Stimulated activated CD8-positive, alpha-beta memory T cell treated with anti-CD3 and anti-CD28 coated beads, Interleukin-4, amount 100 ng/mL, for 48 hours (primary cell): ENCODE results near the gene CENPS.
"Not testable (repeated sequence)": the region's sequence is repeated elsewhere in the genome, so short reads cannot be mapped to it uniquely, and the experiment has no call there.

Source experiments
- DNase-seq: peaks from one replicate; pipeline ENCODE4 v3.0.0-alpha.2; 2020

The CENPS gene

DNA sequence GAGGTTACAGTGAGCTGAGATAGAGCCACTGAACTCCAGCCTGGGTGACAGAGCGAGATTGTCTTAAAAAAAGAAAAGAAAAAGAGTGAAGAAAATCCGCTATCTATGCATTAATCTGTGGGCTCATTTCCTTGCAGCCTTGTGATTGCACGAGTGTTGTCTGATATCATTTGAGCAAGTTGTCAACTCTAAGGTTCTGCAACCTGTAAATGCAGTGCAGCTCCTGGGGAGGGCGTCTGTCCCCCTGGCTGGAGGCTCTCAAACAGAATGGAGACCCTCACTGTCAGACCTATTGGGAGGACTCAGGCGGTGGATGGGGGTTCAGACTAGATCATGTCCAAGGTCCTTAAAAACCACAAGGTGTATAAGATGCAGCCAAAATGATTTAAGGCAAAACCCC lies 25.8 kb downstream of the CENPS start:
- DNase-seq = no peak

DNA sequence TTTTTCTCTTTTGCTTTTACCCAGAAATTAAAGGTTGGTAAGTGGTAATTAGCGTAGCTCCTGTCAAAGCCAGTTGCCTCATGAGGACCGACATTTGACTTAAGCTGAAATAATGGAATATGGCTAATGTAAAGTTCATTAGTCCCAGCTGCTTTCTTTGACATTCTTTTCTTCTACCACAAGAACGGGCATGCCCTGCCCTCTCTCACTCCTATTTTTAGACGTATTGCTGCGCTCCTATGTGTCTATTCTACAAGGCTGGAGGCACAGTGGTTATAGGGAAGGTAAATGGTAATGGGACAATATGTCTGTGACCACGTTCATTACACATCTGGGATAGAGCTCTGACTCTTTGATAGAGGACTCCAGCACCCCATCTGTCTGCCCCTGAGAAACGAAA lies 26.4 kb downstream of the CENPS start:
- DNase-seq = no peak

DNA sequence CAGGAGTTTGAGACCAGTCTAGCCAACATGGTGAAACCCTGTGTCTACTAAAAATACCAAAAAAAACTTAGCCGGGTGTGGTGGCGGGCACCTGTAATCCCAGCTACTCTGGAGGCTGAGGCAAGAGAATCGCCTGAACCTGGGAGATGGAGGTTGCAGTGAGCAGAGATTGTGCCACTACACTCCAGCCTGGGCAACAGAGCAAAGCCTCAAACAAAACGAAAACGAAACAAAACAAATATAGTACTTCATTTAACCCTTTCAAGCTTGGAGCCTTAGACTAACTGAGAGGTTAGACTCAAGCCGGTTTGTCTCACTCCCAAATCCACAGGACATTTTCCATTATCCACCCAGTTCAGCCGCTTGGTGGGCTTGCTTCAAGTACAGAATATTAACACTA lies 27.2 kb downstream of the CENPS start:
- not testable (repeated sequence) for DNase-seq

DNA sequence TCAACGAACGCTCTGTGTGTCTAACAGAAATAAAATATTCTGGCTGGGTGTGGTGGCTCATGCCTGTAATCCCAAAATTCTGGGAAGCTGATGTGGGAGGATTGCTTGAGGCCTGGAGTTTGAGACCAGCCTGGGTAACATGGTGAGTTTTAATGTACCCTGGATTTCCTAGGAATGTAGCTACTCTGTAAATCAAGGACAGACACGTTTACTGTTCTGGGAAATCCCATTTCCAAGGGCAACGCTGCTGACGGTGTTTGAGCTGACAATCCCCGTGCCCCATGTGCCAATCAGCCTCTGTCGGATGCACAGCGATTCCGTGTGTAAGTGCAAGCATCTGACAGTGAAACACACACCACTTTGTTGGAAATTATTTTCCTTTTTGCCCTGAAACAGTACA lies 27.6 kb downstream of the CENPS start:
- DNase-seq = no peak

DNA sequence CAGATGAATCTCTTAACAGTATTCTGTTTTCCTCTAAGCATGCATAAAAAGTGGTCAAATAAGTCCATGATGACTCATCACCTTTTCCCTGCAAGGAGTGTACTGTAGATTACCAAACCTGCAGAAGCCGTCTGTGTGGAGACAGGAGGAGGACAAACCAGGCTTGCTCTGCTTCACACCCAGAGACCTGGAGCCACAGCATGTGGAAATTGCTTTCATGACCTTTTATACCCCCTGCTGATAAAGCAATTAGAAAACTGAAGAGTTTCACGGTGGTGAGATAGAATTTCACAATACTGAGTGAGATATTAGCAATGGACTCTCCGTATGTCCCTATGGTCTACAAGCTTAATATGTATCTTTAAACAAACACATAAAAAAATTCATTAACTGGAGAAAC lies 29.0 kb downstream of the CENPS start:
- no peak for DNase-seq

DNA sequence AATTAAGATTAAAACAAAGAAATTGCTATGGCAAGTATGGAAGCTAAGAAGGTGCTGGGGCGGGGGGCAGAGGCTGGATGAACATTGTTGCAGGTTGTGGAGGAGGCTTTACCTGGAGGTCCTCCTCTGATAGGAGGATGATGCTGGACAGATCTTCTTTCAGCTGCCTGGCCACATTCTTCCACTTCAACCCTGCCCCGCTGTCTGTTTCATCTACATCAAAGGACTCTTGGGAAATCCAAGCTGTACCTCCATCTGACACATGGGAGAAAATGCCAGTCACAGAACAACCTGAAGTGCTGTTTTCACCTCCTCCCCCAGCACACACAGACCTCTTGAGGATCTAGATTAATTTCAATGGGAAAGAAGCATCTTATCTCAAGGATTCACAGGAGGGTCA lies 36.8 kb downstream of the CENPS start:
- no peak for DNase-seq

DNA sequence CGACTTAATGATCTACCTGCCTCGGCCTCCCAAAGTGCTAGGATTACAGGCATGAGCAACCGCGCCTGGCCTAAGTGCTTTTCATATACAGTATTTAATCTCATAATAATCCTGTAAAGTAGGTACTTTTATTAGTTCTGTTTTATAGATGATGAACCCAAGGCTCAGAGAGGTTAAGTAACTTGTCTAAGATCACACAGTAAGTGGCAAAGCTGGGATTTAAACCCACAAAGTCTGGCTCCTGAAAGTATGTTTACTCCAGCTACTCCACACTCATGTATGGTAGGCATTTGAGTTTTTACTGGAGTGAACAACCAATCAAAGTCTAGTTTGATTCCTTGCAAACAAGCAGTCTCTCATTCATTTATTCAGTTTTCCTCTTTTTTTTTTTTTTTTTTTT lies 39.8 kb downstream of the CENPS start:
- DNase-seq = no peak

DNA sequence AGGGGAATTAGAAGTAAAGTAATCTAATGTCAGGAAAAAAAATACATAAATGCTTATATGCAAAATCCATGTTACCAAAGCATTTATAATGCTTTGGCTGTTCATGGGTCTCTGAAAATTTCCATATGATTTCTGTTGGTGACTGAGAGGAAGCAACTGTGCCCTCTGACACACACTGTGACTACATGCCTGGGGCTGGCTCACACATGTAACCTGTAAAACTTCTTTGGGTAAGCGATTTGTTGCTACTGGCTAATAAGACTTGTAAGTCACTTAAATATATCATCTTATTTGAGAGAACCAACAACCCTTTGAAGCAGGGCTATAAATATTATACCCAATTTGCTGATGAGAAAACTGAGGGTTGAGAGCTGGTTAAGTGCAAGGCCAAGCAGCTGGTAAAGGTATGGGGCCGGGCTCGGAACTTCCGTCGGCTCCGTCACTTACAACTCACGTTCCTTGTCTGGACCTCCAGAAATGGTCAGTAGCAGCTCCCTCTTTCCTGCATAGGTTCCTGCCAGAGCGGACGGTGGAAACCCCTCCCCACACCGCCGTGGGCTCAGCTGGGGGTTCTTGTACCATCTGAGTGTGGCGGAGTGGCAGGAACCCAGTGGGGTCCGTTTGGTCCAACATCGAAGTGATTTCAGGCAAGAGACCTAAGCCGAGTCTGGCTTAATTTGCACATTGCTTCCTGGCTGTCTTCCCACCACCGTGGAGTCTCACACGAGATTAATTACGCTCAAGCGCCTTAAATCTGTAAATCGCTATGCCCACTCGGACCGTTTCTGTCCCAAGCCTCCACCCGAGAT lies 41.4 kb downstream of the CENPS start:
- DNase-seq = peak; percentile 29

DNA sequence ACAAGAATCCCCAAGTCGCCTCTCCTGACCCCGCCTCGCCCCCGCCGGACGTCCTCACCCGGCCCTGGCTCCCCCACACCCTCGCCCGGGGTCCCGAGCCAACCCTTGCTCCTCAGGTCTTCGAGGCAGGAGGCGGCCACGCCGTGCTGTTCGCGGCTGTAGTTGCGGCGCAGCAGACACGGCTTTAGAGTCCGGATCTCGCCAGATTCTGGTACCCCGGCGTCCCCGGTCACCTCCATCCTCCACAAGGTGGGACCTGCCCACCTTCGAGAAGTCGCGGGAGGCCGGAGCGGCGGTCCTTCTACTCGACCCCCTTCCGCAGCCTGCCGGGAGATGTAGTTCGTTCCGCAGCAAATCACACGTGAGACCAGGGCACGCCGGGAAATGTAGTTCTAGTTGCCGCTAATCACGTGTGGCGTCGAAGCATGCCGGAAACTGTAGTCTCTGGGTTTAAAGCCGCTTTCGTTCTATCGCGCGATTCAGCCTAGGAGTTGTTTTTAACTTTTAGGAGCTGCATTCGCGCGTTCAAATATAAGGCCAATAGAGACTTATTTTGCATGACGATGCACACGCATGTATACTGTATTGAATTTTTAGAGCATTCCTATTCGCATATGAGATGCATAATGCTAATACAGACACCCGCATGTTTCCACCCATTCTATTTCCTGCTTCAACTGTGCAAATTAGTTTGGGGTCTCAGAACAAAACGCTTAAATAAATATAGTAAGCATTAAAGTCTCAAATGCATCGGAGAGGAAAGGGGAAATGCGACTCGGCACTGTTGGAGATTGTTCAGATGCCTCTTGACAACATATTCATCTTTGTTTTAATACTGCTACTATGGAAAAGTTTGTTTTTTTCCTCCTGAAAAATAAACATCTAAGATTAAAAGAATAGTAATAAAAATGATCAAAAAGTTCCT lies 42.2 kb downstream of the CENPS start, which contains the start of gene DFFA:
DFFA (minus strand) TSS at position 310 of the 925 bp plus-strand sequence; CDS start at position 239, 71 bp downstream.
- DNase-seq = peak; percentile 95

DNA sequence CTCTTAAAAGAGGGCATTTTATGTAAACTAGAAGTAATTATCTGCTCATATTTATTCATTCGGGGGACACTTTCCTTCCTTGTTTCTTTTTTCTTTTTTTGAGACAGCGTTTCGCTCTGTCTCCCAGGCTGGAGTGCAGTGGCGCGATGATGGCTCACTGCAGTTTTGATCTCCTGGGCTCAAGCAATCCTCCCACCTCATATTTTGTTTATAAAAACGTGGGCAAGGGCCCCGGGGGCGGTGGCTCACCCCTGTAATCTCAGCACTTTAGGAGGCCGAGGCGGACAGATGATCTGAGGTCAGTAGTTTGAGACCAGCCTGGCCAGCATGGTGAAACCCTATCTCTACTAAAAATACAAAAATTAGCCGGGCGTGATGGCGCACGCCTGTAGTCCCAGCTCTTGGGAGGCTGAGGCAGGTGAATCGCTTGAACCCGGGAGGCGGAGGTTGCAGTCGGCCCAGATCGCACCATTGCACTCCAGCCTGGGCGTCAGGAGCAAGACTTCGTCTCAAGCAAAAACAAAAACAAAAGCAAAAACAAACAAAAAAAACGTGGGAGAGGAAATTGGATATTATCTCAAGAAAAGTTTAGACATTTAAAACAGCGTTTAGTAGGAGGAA lies 43.0 kb downstream of the CENPS start:
- DNase-seq = no peak

DNA sequence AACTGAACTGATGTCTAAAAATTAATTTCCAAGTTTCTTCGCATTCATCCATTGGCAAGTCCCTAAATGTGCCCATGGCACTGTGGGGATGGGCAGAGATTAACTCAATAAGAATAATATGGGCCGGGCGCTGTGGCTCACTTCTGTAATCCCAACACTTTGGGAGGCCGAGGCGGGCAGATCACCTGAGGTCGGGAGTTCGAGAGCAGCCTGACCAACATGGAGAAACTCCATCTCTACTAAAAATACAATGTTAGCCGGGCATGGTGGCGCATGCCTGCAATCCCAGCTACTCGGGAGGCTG lies 44.0 kb downstream of the CENPS start:
- DNase-seq = not testable (repeated sequence)

DNA sequence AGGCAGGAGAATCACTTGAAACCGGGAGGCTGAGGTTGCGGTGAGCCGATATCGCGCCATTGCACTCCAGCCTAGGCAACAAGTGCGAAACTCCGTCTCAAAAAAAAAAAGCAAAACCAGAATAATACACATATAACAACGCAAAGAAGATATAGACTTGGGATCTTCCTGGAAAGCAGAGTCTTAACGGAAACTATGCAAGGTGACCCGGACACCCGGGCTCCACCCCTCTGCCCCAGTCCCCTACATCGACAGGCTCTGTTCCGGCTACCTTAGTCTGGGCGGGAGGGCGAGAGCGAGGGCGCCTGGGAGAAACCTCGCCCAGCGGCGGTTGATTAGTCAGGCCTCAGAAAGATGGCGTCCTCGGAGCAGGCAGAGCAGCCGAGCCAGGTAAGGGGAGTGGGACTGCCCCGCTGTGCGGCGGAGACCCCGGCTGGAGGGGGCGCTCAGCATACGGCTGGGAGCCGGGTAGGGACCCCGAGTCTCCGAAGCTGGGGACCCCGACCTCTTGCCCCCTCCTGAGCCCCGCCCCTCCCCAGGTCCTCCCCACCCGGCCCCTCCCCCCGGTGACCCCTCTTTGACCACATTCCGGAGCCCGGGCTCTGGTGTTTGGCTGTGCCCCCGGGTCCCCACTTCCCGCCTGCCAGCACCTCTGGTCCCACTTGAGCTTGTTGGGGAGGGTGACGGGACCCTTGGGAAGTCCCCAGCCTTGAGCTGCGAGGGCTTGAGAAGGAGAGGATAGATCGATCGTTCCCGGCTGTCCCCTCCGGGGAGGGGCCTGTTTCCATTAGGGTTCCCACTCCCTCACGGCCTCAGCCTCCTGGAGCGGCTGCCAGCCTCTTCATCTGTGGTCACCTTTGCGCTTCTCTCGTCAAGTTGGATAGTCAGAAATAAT lies 44.6 kb downstream of the CENPS start, which contains the start of gene PEX14:
PEX14 (plus strand) TSS at position 338 of the 895 bp plus-strand sequence; CDS start at position 355, 17 bp downstream.
- peak; percentile 90 for DNase-seq

DNA sequence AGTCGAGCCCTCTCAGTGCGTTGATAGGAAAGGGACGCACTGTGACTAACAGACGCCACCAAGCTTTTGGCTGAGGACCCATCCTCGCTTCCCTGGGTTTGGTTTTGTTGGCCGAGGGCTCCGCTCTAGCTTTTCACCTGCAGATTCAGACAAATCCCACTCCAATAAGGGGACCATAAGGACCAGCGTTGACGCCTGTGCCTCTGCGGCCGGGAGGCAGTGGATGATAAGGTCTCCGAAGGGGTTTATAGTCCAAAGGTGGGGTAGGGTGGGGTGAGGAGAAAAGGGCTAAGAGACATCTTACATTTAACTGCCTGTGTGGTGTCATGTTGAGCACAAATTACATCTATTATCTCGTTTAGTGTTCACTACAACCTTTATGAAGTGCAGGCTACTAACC lies 45.3 kb downstream of the CENPS start:
- no peak for DNase-seq

DNA sequence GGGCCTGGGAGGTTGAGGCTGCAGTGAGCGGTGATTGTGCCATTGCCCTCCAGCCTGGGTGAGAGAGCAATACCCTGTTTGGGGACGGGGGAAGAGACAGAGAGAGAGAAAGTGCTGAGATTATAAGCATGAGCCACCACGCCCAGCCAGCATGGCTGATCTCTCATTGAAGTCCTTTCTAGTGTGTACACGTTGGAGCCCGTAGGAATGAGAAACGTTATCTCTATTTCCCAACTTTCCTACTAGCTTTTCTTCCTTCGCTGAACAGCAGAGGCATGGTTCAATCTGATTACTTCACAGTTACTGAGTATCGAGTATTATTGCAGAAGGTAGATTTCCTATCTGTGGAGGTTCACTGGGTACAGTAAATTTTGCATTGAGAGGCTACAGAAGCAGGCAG lies 49.1 kb downstream of the CENPS start:
- no peak for DNase-seq

DNA sequence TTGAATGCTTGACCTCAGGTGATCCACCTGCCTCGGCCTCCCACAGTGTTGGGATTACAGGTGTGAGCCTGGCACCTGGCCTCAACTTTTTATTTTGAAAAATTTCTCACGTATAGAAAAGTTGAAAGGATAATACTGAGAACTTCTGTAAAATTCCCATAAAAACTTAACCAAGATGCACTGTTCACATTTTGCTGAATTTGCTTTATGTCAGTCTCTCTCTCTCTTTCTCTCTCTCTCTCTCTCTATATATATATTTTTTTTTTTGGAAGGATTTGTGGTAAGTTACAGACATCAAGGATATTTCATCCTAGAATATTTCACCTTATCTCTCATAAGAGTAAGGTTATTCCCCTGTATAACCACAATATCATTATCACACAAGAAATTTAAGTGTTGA lies 50.4 kb downstream of the CENPS start:
- DNase-seq = no peak

DNA sequence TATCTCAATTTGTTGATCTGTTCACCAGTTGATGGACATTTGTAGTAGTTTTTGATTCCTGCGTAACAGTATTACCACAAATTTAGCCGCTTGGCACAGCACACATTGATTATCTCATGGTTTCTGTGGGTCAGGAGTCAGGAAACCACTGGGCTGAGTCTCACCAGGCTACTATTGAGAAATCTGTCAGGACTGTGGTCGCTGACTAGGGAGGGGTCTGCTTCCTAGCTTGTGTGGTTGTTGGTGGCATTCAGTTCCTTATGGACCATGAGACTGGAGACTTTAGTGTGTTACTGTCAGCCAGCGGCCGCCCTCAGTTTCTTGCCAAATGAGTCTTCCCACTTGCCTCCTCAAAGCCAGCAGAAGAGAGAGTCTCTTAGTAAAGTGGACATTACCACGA lies 54.3 kb downstream of the CENPS start:
- no peak for DNase-seq

DNA sequence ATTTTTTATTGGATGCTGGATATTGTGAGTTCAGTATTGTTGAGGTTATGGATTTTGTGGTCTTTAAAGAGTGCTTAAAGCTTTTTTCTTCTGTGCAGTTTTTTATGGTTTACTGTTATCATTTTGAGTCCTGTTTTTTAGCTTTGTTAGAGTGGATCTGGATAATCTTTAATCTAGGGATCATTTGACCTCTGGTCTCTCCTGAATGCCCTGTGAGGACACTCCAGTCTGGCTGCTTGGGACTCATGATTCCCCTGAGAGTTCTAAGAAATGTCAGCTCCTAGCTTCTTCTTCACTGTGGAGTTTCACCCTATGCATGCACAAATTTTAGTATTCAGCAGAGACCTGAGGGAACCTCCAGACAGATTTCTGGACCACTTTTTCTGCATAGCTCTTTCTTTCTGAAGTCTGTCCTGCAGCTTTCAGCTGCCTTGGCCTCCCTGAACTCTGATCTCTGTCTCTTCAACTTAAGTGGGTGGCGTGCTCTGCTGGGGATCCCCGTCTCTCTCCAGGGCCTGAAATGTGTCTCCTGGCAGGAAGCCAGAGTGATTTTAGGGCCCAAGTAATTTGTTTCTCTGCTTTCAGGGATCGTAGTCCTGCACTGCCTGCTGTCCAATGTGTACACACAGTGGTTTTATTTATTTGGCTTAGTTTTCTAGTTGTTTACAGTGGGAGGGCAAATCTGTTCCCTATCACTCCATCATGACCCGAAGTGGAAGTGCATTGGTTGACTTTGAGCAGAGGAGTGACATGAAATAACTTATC lies 59.2 kb downstream of the CENPS start:
- DNase-seq = no peak

DNA sequence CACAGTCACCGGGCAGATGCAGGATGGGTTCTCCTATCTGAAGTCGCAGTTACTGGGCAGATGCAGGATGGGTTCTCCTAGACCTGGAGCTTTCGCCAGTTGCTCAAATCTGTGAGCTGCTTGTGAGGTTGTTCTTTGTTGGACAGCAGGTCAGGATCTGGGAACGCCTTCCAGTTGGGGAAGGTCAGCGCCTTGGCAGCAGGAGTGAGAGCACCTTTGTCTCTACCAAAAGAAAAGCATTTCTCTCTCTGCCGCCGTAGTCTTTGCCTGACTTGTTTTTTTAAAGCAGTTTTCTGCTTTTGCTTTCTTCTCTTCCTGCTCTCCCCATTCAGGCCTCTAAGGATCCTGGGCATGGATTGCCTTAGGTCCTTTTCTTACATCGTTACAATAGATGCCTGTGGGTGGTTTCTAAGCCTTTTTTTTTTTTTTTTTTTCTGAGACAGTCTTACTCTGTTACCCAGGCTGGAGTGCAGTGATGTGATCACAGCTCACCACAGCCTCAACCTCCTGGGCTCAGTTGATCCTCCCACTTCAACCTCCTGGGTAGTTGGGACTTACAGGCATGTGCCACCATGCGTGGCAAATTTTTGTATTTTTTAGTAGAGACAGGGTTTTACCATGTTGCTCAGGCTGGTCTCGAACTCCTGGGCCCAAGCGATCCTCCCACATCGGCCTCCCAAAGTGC lies 60.2 kb downstream of the CENPS start:
- no peak for DNase-seq
